NCI-H226 (cell line): Measurements from ENCODE around the gene TFF1.

Experiments
- DNase-seq: peaks from one replicate; pipeline ENCODE4 v3.0.0-alpha.2; 2015

Gene TFF1

GRCh38 chr21:42379426-42380215 lies 13.3 kb upstream of the TFF1 start:
- DNase-seq: no peak

GRCh38 chr21:42378418-42378817 lies 12.1 kb upstream of the TFF1 start:
- DNase-seq: no peak

- no peak for DNase-seq
Observed at GRCh38 chr21:42377951-42378340, 11.6 kb upstream of the TFF1 start.

- DNase-seq: no peak
Observed at GRCh38 chr21:42377211-42377950, 11.0 kb upstream of the TFF1 start.

- DNase-seq: no peak
Observed at GRCh38 chr21:42376338-42376982, 10.1 kb upstream of the TFF1 start.

- no peak for DNase-seq
Observed at GRCh38 chr21:42375966-42376337, 9.6 kb upstream of the TFF1 start.

GRCh38 chr21:42375506-42375905 lies 9.2 kb upstream of the TFF1 start:
- DNase-seq: no peak

- no peak for DNase-seq
Observed at GRCh38 chr21:42374864-42375499, 8.6 kb upstream of the TFF1 start.

GRCh38 chr21:42374457-42374856 lies 8.1 kb upstream of the TFF1 start:
- DNase-seq: no peak

- no peak for DNase-seq
Observed at GRCh38 chr21:42373908-42374455, 7.6 kb upstream of the TFF1 start.

- DNase-seq: no peak
Observed at GRCh38 chr21:42373196-42373907, 7.0 kb upstream of the TFF1 start.

- DNase-seq: no peak
Observed at GRCh38 chr21:42370894-42371654, 4.7 kb upstream of the TFF1 start.

GRCh38 chr21:42369821-42370220 lies 3.5 kb upstream of the TFF1 start:
- DNase-seq: no peak

- DNase-seq: no peak
Observed at GRCh38 chr21:42367367-42368165, 1.2 kb upstream of the TFF1 start.

GRCh38 chr21:42365770-42366169 lies 565 bp downstream of the TFF1 start:
- DNase-seq: no peak

- DNase-seq: no peak
Observed at GRCh38 chr21:42364304-42364865, 1.9 kb downstream of the TFF1 start.

- no peak for DNase-seq
Observed at GRCh38 chr21:42363312-42363711, 3.0 kb downstream of the TFF1 start.

GRCh38 chr21:42362700-42363099 lies 3.6 kb downstream of the TFF1 start:
- no peak for DNase-seq

- DNase-seq: no peak
Observed at GRCh38 chr21:42362198-42362597, 4.1 kb downstream of the TFF1 start.

GRCh38 chr21:42361286-42361685 lies 5.0 kb downstream of the TFF1 start:
- no peak for DNase-seq

GRCh38 chr21:42360317-42360716 lies 6.0 kb downstream of the TFF1 start:
- DNase-seq: no peak
